HG03039 (cell line): ENCODE results near the gene SLC51A.
"Not testable (repeated sequence)": the region's sequence is repeated elsewhere in the genome, so short reads cannot be mapped to it uniquely, and the experiment has no call there.

Source experiments
- ATAC-seq: cut with Tn5 transposase; IDR thresholded peaks from one replicate; pipeline ENCODE4 v1.9.1; 2021; ENCODE audit warnings: mild to moderate bottlenecking, moderate library complexity; ENCODE audit not compliant: unreplicated experiment

The SLC51A gene

DNA sequence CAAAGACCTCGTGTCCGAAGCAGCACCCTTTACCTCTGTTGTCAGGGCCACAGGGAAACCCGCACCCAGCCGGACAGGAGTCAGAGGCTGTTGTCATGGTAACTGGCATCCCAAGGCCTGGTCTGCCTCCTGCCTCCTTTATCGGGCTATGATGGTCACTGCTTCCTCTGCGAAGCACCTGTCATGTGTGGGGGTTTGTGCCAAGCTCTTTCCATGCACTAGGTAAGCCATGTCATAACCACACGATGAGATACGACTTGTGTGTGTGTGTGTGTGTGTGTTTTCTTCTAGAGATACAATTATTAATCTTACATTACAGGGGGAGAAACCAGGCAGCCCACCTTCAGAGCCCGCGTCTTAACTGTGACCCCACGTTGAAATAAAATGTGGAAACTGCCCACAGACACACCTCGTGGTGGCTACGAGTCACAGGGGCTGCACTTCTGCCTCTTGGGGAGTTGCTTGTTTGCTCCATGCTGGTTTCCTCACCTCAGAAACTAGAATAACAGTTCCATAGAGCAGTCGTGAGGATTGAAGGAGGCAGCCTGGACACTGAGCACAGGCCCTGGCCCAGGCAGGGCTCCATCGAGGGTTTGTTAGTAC lies 23.1 kb upstream of the SLC51A start:
- ATAC-seq, result no peak

DNA sequence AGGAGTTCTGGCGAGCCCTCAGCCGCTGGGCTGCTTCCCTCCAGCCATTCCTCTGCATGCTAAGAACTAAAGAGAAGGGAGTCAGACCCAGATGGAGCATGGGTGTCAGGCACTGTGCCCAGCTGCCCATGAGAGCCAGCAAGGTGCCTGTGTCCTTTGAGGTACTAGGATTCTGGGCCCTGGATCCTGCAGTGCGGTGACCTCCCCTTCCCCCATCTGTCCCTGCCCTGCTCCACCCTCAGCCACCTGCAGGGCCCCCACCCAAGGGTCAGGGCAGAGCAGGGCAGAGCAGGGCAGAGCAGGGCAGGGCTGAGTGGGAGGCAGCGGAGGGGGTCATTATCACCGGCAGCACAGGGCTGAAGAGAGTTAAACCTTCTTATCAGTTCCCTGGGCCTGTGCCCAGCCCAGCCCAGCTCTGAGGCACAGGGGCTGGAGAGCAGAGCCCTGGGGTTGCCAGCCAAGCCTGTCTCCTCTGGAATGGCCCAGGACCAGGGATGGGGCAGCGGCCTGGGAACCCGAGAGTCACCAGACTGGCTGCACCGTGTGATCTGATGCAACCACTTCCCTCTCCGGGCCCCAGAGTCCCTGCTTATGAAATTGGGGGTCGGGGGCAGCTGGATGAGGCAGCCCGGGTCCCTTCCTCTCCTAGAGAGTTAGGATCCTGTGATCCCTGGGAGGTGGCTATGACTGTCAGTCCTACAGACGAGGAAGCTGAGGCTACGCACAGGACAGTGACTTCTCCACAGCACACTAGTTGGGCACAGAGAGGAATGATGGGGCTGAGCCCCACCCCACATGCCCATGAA lies 22.4 kb upstream of the SLC51A start:
- ATAC-seq, result no peak

DNA sequence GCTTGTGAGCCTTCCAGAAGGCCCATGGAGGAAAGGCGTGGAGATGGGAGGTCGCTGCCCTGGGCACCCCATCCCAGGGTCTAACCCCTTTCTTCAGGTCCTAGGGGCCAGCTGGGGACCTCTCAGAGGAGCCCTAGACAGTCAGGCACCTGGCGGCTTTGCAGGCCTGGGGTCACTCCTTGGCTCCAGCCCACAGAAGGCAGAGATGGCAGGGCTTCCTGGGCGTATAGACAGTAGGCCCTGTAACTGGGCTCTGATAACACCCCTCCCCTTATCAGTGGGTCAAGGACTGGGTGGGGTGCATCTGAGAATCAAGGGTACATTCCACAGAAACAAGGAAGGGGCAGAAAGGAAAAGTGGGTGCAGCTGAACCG lies 21.8 kb upstream of the SLC51A start:
- no peak for ATAC-seq

DNA sequence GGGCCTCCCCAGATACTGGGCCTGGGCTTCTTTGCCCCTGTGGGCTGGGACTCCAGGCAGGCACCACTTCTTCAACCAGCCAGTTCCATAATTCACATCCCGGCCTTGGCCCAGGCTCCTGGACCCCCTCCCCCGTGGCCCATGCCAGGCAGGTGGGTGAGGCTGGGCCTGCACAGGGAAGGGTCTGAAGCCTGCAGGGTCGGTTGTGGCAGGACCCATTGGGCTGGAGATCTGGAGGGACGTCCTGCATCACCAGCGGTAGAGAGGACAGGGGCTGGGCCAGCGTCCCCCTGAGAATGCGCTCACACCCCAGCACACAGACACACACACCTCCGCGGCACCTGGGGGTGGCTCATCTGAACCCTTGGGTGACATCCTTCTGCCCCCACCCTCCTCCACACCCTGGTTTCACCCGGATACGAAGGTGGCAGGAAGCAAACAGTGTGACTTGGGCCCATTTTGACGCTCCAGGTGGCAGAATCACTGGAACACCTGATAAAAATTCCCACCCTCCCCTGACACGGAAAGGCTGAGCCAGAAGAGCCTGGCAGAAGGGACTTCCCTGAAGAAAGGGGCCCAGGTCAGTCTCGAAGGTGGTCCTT lies 20.6 kb upstream of the SLC51A start:
- no peak for ATAC-seq

DNA sequence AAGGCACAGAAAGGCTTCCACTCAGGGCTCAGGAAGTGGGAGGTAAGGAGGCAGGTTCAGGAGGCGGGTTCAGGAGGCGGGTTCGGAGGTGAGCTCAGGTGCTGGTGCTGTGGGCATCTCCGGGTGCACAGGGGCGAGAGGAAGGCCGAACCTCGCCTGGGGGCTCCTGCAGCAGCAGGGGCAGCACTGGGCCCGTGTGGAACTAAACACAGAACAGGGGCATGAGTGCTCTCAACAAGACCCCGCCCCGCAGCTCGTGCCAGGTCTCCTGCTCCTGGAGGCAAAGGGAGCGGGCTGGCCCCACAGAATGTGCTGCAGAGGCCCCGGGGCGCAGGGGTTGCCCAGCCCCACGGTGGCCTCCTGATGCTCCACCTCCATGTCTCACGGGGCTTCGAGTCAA lies 18.8 kb upstream of the SLC51A start:
- ATAC-seq, result no peak

DNA sequence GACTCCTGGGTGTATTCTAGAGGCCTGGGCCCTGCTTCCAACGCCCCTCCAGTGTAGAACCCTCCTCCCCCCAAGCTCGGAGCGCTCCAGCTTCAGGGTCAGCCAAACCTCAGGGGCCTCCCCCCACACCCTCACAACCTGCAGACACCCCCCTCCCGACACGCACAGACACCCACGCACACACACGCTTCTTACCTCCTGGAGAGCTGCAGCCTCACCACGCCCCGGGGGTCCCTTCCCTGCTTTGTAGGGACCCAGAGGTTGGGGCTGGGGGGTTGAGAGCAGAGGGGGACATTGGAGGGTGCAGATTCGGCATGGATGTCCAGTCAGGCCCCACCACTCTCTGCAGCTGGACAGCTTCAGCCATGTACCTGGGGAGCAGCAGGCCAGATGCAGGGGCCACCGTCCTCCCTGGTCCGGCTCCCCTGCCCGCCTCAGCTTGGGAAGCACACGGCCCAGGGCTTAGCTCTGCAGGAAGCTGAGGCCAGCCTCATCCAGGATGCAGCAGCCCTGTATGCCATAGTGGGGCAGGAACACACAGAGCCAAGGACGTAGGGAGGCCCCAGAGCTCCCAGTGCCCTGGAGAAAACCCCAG lies 18.2 kb upstream of the SLC51A start:
- no peak for ATAC-seq

DNA sequence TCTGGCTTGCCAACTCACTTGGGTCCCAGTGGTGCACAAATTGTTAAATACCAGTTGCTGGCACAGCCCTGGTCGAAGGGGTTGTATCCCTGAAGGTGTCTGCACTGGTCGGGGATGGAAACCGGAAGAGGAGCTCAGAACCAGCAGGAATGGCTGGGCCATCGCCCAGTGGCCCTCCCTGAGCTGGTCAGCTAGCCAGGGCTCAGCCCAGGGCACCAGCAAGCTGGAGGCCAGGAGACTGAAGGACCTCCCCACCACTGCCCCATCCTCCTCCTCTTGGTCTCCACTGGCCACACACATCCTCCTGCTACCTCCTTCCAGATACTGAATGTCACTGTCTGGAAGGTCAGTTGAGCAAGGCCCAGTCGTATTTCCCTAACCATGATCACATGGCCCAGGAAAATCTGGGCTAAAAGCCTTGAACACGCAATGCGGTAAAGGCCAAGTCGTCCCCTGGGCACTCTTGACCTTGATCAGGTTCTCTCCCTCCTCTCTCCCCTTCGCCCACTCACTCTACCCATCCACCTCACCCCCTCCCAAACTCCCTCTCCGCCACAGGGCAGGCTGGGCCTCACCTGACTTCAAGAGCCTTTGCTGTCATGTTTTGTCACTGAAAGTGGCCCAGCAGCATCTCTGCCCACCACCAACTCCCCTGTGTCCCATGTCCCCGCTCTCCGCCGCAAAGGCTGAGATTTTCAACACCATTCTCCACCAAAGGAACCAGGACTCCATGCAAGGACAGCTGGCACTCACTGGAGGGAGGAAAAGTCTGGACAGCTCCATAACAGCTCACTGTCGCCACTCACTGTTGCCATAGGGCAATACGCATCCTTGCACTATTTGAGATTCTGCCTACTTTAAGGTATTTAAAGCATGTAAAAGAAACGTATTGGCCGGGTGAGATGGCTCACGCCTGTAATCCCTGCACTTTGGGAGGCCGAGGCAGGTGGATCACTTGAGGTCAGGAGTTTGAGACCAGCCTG lies 17.3 kb upstream of the SLC51A start:
- no peak for ATAC-seq

DNA sequence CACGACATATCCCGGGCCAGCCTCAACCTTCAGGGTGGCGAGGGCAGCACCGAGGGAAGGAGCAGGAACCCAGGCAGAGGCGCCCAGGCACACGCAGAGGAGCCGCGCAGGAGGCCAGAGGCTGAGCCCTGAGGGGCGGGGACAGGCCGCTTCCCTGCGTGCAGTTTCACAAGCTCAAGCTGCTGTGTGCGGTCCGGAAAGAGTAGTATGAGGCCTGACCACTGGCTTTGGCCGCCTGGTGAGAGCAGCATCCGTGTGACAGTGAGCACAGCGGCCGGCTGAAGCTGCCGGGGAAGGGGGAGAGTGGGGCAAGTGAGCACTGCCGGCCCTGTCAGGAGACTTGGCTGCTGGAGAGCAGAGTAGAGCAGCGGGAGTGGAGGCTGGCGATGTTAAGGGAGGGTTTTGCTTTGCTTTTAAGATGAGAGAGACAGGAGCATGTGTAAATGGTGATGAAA lies 13.8 kb upstream of the SLC51A start:
- no peak for ATAC-seq

DNA sequence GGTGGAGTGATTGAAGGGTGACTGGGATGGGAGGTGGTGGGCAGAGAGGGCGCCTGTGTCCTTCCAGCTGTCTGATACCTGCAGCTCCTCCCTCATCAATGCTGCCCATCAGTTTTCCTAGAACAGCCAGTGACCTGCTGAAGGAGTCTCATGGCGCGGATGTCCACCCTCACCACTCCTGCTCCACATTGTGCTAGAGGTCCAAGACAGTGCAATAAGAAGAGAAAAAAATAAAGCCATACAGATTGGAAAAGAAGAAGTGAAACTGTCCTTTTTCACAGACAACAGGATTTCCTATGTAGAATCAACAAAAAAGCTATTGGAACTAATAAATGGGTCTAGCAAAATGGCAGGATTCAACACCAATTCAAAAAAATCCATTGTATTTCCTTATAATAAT lies 12.5 kb upstream of the SLC51A start:
- ATAC-seq, result no peak

DNA sequence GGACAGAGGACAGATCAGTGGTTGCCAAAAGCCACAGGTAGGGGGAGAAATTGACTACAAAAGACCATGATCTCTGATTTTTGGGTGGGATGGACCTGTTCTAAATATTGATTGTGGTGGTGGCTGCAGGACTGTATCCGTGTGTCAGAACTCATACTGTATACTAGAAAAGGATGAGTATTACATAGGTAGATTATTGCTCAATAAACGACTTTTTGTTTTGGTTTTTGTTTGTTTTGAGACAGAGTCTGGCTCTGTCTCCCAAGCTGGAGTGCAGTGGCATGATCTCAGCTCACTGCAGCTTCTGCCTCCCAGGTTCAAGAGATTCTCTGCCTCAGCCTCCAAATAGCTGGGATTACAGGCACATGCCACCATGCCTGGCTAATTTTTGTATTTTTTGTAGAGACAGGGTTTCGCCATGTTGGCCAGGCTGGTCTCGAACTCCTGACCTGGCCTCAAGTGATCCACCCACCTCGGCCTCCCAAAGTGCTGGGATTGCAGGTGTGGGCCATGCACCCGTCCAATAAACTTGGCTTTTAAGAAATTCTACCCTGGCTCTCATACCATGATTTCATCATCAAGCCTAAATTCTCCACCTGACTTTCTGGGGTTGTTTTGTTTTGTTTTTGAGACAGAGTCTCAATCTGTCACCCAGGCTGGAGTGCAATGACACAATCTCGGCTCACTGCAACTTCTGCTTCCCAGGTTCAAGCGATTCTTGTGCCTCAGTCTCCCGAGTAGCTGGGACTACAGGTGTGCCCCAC lies 10.7 kb upstream of the SLC51A start:
- ATAC-seq, result not testable (repeated sequence)

DNA sequence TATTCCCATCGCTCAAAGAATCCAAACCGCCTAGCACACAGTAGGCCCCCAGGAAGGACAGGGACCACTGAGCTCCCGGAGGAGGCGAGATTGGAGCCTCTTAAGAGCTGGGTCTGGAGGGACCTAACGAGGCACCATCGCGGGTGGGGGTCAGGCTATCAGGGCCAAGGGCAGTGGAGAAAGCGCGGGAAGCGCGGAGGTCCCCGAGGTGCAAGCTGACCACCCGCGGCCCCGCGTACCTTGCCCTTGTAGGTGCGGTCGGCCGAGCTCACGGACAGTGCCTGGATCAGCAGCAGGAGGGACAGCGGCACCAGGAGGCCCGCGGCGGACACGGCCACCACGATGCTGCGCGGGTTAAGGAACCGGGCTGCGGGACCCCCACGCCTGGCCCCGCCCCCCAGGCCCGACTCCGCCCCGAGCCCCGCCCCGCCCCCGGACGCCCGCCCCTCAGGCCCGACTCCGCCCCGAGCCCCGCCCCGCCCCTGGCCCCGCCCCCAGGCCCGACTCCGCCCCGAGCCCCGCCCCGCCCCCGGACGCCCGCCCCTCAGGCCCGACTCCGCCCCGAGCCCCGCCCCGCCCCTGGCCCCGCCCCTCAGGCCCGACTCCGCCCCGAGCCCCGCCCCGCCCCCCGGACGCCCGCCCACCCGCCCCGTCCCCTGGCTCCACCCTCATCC lies 9.0 kb upstream of the SLC51A start:
- ATAC-seq, result no peak

DNA sequence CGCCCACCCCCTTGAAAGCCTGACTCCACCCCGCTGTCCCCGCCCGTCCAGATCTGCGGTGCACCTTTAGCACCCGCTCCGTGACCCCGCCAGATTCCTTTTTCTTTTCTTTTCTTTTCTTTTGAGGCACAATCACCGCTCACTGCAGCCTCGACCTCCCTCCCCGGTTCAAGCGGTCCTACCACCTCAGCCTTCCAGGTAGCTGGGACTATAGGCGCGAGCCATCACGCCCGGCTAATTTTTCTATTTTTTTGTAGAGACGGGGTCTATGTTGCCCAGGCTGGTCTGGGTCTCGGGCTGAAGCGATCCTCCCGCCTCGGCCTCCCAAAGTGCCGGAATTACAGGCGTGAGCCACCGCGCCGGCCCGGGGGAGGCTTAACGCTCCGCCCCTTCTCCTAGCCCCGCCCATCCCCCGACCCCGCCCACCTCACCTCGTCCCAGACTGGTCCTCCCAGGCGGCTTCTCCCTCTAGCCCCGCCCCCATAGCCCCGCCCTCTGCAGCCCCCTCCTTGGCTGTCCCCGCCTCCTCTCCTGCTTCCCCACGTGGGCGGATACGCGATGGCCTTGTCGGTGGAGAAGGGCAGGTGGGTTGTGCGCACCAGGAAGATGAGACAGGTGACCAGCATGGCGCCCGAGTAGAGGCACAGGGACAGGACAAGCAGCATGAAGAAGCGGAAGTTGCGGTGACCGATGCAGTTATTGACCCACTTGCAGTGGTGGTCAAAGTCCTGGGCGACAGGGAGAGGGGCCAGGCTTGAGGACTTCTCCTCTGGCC lies 8.3 kb upstream of the SLC51A start:
- no peak for ATAC-seq

DNA sequence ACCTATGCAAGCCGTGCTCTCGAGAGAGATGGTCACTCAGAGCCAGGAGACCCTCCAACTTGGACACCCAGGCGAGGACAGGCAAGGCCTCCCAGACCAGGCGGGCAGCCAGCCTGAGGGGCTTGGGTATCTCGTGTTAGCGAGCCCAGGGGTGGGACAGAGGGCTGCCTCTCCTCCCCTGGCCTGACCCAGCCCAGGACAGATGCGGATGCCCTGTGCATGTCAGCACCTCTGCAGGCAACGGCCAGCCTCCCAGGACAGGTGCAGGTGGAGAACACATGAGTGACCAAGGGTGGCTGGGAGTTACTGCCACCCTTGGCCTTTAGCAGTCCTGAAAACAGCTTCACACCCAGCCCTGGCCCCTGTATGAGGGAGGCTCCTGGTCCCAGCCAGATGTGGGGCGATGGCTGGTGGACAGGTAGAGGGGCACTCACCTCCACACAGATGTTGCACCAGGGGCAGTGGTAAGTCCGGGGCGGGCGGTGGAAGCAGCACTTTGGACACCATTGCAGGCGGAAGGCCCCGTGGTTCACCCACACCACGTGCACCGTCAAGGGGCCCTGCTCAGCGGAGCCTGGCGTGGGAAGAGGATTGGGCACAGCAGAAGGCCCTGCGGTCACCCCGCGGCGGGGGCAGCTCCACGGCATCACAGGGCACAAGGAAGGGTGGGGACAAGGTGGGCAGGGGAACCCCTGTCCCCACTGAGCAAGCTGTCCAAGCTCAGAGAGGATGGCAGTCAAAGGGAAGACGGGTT lies 7.2 kb upstream of the SLC51A start:
- ATAC-seq, result no peak

DNA sequence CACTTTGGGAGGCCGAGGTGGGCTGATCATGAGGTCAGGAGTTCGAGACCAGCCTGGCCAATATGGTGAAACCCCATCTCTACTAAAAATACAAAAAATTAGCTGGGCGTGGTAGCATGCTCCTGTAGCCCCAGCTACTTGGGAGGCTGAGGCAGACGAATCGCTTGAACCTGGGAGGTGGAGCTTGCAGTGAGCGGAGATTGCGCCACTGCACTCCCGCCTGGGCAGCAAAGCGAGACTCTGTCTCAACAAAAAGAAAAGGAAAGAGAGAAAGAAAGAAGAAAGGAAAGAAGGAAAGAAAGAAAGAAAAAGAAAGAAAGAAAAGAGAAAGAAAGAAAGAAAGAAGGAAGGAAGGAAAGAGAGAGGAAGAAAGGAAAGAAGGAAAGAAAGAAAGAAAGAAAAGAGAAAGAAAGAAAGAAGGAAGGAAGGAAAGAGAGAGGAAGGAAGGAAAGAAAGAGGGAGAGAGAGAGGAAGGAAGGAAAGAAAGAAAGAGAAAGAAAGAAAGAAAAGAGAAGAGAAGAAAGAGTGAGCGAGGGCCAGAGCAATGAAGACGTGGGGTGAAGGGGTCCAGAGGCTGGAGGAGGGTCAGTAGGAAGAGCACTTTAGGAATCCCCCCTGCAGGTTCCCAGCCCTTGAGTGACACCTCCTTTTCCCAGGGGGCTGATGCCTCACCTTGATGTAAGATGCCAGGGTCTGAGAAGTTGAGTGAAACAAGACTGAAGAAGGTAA lies 6.2 kb upstream of the SLC51A start:
- ATAC-seq, result not testable (repeated sequence)

DNA sequence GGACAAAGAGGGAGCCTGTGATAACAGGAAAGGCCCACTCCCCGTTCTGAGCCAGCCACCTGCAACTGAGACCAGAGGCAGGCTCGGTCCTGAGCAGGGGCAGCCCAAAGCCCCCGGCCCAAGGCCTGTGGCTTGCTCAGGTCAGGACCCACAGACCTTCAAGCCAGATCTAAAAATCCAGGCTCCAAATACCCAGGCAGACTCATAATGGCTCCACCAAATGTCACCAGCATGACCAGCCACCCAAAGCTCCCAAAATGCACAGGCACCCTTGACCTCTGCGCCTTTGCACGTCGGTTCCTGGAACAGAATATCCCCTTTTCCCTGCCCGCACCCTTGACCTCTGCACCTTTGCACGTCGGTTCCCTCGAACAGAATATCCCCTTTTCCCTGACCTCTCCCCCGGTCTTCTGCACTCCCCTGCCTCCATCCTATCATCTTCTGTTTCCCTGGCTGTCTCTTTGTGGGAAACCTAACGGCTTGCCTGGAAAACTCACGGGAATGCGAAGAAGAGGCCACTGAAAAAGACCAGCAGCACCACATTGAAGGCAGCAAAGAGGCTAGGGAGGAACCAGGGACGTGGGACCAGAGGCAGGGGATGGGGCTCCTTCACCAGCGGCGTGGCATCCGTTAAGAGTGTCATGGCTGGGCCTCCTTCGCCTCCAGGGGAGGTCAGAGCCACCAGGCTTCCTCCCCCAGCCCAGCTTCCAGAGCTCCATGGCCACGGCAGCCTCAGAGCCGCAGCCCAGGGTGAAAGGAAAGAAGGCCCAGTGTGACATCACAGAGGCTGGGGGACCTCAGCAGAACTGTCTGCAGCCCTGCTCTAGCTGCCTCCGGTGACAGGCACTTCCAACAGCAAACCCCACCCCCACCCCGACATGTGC lies 5.4 kb upstream of the SLC51A start, which contains the start of gene ZDHHC19:
Gene ZDHHC19 (minus strand): TSS at position 728 of the 884 bp plus-strand sequence. CDS start 85 bp downstream, at position 643.
- ATAC-seq, result no peak

DNA sequence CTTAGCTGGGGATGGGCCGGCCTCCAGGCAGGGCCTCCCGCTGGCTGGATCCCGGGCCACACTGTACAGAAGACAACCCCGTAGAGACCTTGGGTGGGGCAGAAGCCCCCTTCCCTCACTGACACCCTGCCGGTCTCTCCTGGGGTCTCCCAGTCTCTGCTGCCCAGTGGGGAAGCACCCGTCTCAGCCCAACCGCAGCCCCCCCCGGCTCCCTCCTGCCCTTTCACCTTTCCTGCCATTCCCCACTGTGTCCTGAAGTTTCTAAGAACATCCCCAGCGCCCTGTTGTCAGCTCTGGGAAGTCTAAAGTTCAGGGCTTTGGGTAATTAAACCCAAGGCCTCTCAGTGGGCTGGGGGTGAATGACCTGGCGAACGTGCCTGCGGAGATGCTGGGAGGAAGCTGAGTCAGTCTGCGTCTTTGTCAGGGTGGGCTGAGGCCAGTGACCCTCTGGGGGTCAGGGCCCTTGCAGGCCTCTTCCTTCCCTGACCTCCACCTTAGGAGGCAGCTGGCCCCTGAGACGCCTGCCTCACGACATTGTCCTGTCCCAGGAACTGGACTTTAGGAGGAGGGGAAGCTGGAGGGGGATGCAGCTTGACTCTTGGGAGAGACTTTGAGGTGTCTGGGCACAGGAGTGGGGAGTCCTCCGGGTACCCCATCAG lies 1.4 kb upstream of the SLC51A start:
- ATAC-seq, result no peak
